WTC11 (cell line): Measurements from ENCODE around the gene ZNF121. TPM values are rescaled to one million over a fixed set of nuclear protein-coding genes. Genes with fewer than 3 reads are reported as not detected.
"Not testable (repeated sequence)": the region's sequence is repeated elsewhere in the genome, so short reads cannot be mapped to it uniquely, and the experiment has no call there.

Experiments
- ATAC-seq: fragments of 200-7000 bp; cut with Tn5 transposase; 2 replicates; pipeline ENCODE4 v1.10.0; 2021; ENCODE audit warnings: mild to moderate bottlenecking, moderate library complexity
- CTCF ChIA-PET: fragments of 300-600 bp; sonication (Branson Sonifier 250); formaldehyde crosslinking; loops from one replicate; lab custom pipeline; 2021; ENCODE audit warnings: antibody characterized with exemption; lab: Charles Lee
- POLR2A ChIA-PET: fragments of 350-600 bp; sonication (Branson Sonifier 250); formaldehyde crosslinking; loops from one replicate; lab custom pipeline; 2021; ENCODE audit warnings: antibody characterized with exemption; lab: Charles Lee
- DNase-seq: peaks from one replicate; pipeline ENCODE4 v3.0.0; 2021; ENCODE audit warnings: low spot score
- H3K27ac Mint-ChIP-seq: 2 replicates; pipeline ENCODE4 v1.8.0; 2021; ENCODE audit warnings: mixed read lengths
- H3K27me3 Mint-ChIP-seq: 2 replicates; pipeline ENCODE4 v1.8.0; 2021; ENCODE audit warnings: low read depth, mild to moderate bottlenecking, moderate library complexity, mixed read lengths
- H3K36me3 Mint-ChIP-seq: 2 replicates; pipeline ENCODE4 v1.8.0; 2021; ENCODE audit warnings: mixed read lengths
- H3K4me1 Mint-ChIP-seq: 2 replicates; pipeline ENCODE4 v1.8.0; 2022; ENCODE audit warnings: mixed read lengths
- H3K4me3 Mint-ChIP-seq: 2 replicates; pipeline ENCODE4 v1.8.0; 2021; ENCODE audit warnings: mild to moderate bottlenecking, moderate library complexity, mixed read lengths
- H3K9me3 Mint-ChIP-seq: 2 replicates; pipeline ENCODE4 v1.8.0; 2021; ENCODE audit warnings: mixed read lengths
- E2F5 ChIP-seq: sonication (generic); formaldehyde crosslinking; IDR thresholded peaks from 2 replicates; pipeline ENCODE4 v1.8.1; 2022; ENCODE audit warnings: mild to moderate bottlenecking, moderate library complexity, missing genetic modification reagents
- FOXP1 ChIP-seq: sonication (generic); formaldehyde crosslinking; IDR thresholded peaks from 2 replicates; pipeline ENCODE4 v1.8.0; 2022; ENCODE audit warnings: missing genetic modification reagents, mild to moderate bottlenecking, moderate library complexity, borderline replicate concordance
- NFATC4 ChIP-seq: fragments of 250-450 bp; sonication (Bioruptor Pico); IDR thresholded peaks from 2 replicates; pipeline ENCODE4 v1.9.0; 2021; ENCODE audit warnings: mild to moderate bottlenecking
- NFE2L1 ChIP-seq: sonication (generic); formaldehyde crosslinking; IDR thresholded peaks from 2 replicates; pipeline ENCODE4 v1.8.1; 2023; ENCODE audit warnings: missing genetic modification reagents
- PRDM15 ChIP-seq: sonication (generic); formaldehyde crosslinking; IDR thresholded peaks from 2 replicates; pipeline ENCODE4 v1.8.0; 2022; ENCODE audit warnings: missing genetic modification reagents
- SMAD4 ChIP-seq: sonication (generic); formaldehyde crosslinking; IDR thresholded peaks from 2 replicates; pipeline ENCODE4 v1.8.0; 2022; ENCODE audit warnings: mild to moderate bottlenecking, missing genetic modification reagents
- SOX15 ChIP-seq: fragments of 250-450 bp; sonication (Bioruptor Pico); IDR thresholded peaks from 2 replicates; pipeline ENCODE4 v1.9.0; 2021; ENCODE audit warnings: mild to moderate bottlenecking
- TEAD4 ChIP-seq: sonication (generic); formaldehyde crosslinking; IDR thresholded peaks from 2 replicates; pipeline ENCODE4 v1.8.0; 2022; ENCODE audit warnings: mild to moderate bottlenecking, missing genetic modification reagents
- ZBTB21 ChIP-seq: sonication (generic); formaldehyde crosslinking; IDR thresholded peaks from 2 replicates; pipeline ENCODE4 v1.8.1; 2023; ENCODE audit warnings: mild to moderate bottlenecking, missing genetic modification reagents, borderline replicate concordance
- ZNF121 ChIP-seq: sonication (generic); formaldehyde crosslinking; IDR thresholded peaks from 2 replicates; pipeline ENCODE4 v1.8.0; 2023; ENCODE audit warnings: missing genetic modification reagents
- ZNF281 ChIP-seq: sonication (generic); formaldehyde crosslinking; IDR thresholded peaks from 2 replicates; pipeline ENCODE4 v1.8.0; 2023; ENCODE audit warnings: mild to moderate bottlenecking, missing genetic modification reagents
- ZNF423 ChIP-seq: fragments of 250-450 bp; sonication (Bioruptor Pico); IDR thresholded peaks from 2 replicates; pipeline ENCODE4 v2.1.2; 2022; ENCODE audit warnings: mild to moderate bottlenecking, moderate library complexity
- ZNF671 ChIP-seq: fragments of 250-450 bp; sonication (Bioruptor Pico); IDR thresholded peaks from 2 replicates; pipeline ENCODE4 v1.8.0; 2021; ENCODE audit warnings: mild to moderate bottlenecking
- total RNA-seq: library from RNA; stranded (reverse); gene quantifications from 3 replicates; pipeline ENCODE4 v1.2.3, GENCODE V29; 2021
- TF ChIP-seq, protein P1 (sequence below): sonication (generic); formaldehyde crosslinking; IDR thresholded peaks from 2 replicates; pipeline ENCODE4 v1.8.1; 2023; ENCODE audit warnings: mild to moderate bottlenecking, missing genetic modification reagents, moderate library complexity
- TF ChIP-seq, protein P2 (sequence below): fragments of 250-450 bp; sonication (Bioruptor Pico); IDR thresholded peaks from 2 replicates; pipeline ENCODE4 v2.1.2; 2022; ENCODE audit warnings: mild to moderate bottlenecking, moderate library complexity
- TF ChIP-seq, protein P3 (sequence below): sonication (generic); formaldehyde crosslinking; IDR thresholded peaks from 2 replicates; pipeline ENCODE4 v1.8.0; 2022; ENCODE audit warnings: mild to moderate bottlenecking, missing genetic modification reagents

ZNF121 gene
- total RNA-seq, 1 experiment from 2014 or later = 203 TPM

GRCh38 chr19:9539921-9540320 lies 44.4 kb downstream of the ZNF121 start:
- CTCF ChIA-PET, H3K27me3 Mint-ChIP-seq, DNase-seq, POLR2A ChIA-PET, ATAC-seq, H3K4me1 Mint-ChIP-seq: not testable (repeated sequence)
- peaks cover 32% of the 10 kb centered on the region for H3K36me3 Mint-ChIP-seq
- peak overlapping the region; percentile 83 for H3K27ac Mint-ChIP-seq
- H3K4me3 Mint-ChIP-seq = peak overlapping the region; percentile 99
- H3K9me3 Mint-ChIP-seq = peaks cover 32% of the 10 kb centered on the region

GRCh38 chr19:9539201-9539600 lies 45.1 kb downstream of the ZNF121 start:
- Mint-ChIP-seq H3K4me3 (peak overlapping the region; percentile 99), H3K9me3 (peaks cover 32% of the 10 kb centered on the region), H3K36me3 (peaks cover 39% of the 10 kb centered on the region), H3K27ac (peak overlapping the region; percentile 83)
- DNase-seq, POLR2A ChIA-PET, CTCF ChIA-PET, H3K27me3 Mint-ChIP-seq, H3K4me1 Mint-ChIP-seq, ATAC-seq: not testable (repeated sequence)

DNA sequence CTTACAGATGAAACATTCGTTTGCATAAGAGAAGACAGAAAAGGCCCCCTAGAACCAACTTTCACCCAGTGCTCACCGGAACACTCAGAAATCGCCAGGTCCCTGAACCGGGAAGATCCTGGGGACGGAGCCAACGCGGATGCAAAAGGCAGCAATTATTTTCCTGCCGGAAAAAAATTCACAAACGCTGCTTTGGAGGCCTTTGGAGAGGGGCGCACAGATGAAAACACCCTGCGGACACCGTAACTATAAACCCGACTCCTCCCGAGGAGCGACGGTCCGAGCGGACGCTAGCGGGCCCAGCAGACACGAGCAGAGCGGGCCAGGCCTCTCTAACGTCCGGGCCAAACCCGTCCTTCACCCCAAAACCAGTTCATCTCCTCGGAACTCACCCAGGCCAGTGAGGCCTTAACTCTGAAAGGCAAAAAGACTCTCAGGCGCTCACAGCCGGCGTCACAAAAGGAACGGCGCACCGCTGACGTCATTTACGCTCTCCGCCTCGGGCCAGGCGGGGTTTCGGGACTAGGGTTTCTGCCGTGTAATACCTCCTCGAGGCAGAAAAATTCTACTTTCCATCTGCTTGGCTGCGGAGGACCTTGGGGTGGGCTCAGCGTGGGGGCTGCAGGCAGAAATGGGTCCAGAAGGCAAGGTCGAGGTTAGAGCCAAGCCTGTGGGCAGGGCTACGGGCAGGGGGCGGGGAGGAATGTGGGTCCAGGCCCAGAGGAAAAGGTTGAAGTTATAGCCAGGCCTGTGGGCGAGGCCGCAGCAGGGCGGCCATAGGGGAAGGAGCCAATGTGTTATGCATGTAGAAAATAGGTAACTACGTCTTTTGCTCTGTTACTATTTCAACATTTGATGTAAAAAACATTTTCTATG lies 45.9 kb downstream of the ZNF121 start, which contains the start of gene ZNF426:
Gene ZNF426 (minus strand): TSS at position 463 of the 876 bp plus-strand sequence. CDS start 2,413 bp downstream, outside the sequence.
- peak; percentile 89 for DNase-seq
- Mint-ChIP-seq H3K36me3 (peaks cover 47% of the 10 kb centered on the region), H3K27ac (peak within 1 kb of the TSS; percentile 100), H3K4me1 (peaks cover 6% of the 10 kb centered on the region), H3K4me3 (peak within 1 kb of the TSS; percentile 99), H3K9me3 (peaks cover 38% of the 10 kb centered on the region), H3K27me3 (peaks cover 3% of the 10 kb centered on the region; the same call in 1 of the 2 replicates)
- peak; percentile 95 for ATAC-seq
- CTCF ChIA-PET = no interaction called here
- POLR2A ChIA-PET = no interaction called here
- no peak for TF ChIP-seq ZNF121 (CRISPR knock-in tag)
- TF ChIP-seq, protein P1, sequence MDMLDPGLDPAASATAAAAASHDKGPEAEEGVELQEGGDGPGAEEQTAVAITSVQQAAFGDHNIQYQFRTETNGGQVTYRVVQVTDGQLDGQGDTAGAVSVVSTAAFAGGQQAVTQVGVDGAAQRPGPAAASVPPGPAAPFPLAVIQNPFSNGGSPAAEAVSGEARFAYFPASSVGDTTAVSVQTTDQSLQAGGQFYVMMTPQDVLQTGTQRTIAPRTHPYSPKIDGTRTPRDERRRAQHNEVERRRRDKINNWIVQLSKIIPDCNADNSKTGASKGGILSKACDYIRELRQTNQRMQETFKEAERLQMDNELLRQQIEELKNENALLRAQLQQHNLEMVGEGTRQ (CRISPR knock-in tag) = no peak
- TF ChIP-seq, protein P2, sequence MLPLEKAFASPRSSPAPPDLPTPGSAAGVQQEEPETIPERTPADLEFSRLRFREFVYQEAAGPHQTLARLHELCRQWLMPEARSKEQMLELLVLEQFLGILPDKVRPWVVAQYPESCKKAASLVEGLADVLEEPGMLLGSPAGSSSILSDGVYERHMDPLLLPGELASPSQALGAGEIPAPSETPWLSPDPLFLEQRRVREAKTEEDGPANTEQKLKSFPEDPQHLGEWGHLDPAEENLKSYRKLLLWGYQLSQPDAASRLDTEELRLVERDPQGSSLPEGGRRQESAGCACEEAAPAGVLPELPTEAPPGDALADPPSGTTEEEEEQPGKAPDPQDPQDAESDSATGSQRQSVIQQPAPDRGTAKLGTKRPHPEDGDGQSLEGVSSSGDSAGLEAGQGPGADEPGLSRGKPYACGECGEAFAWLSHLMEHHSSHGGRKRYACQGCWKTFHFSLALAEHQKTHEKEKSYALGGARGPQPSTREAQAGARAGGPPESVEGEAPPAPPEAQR (CRISPR knock-in tag) = no peak
- TF ChIP-seq ZNF671 (CRISPR knock-in tag) = no peak
- TF ChIP-seq NFE2L1 (CRISPR knock-in tag) = 0 out of 2 replicates have a peak, but pooled peaks have one; percentile 13
- peak; percentile 79; the same call in 1 of the 2 replicates for TF ChIP-seq ZNF423 (CRISPR knock-in tag)
- TF ChIP-seq SOX15 (CRISPR knock-in tag) = no peak
- TF ChIP-seq ZBTB21 = peak; percentile 71; the same call in 1 of the 2 replicates
- TF ChIP-seq ZNF281 = no peak
- TF ChIP-seq, protein P3, sequence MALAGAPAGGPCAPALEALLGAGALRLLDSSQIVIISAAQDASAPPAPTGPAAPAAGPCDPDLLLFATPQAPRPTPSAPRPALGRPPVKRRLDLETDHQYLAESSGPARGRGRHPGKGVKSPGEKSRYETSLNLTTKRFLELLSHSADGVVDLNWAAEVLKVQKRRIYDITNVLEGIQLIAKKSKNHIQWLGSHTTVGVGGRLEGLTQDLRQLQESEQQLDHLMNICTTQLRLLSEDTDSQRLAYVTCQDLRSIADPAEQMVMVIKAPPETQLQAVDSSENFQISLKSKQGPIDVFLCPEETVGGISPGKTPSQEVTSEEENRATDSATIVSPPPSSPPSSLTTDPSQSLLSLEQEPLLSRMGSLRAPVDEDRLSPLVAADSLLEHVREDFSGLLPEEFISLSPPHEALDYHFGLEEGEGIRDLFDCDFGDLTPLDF (CRISPR knock-in tag) = no peak
- peak; percentile 28; the same call in 1 of the 2 replicates for TF ChIP-seq E2F5
- TF ChIP-seq TEAD4 (CRISPR knock-in tag) = peak; percentile 20; the same call in 1 of the 2 replicates
- no peak for TF ChIP-seq PRDM15 (CRISPR knock-in tag)
- no peak for TF ChIP-seq SMAD4 (CRISPR knock-in tag)
- no peak for TF ChIP-seq FOXP1 (CRISPR knock-in tag)
- TF ChIP-seq NFATC4 (CRISPR knock-in tag) = no peak
